PFSK-1 (cell line): ENCODE data around the gene KCNMA1.

Experiments
- FOXP2 ChIP-seq: optimal IDR thresholded peaks from 2 replicates; pipeline ENCODE3; 2011; ENCODE audit warnings: borderline replicate concordance, control low read depth, inconsistent platforms; ENCODE audit not compliant: insufficient read depth; ENCODE audit errors: extremely low read length, extremely low read depth
- POLR2AphosphoS5 ChIP-seq: IDR thresholded peaks from 2 replicates; pipeline ENCODE4 v1.6.1; 2012; ENCODE audit warnings: low read depth, mild to moderate bottlenecking, control low read depth, low read length, moderate library complexity
- TAF1 ChIP-seq: IDR thresholded peaks from 2 replicates; pipeline ENCODE4 v1.6.1; 2012; ENCODE audit warnings: low read length, control low read depth, borderline replicate concordance; ENCODE audit not compliant: insufficient read depth
- TF ChIP-seq, protein P1 (sequence below), 2 experiments: IDR thresholded peaks; 2 replicates each; pipeline versions ENCODE4 v1.6.1 to v1.8.0; 2011 to 2012; ENCODE audit warnings: low read depth in 2 of 2, low read length in 2 of 2, control low read depth in 1 of 2, inconsistent platforms in 1 of 2, mild to moderate bottlenecking in 1 of 2, moderate library complexity in 1 of 2; ENCODE audit not compliant: insufficient read depth in 1 of 2

DNA sequence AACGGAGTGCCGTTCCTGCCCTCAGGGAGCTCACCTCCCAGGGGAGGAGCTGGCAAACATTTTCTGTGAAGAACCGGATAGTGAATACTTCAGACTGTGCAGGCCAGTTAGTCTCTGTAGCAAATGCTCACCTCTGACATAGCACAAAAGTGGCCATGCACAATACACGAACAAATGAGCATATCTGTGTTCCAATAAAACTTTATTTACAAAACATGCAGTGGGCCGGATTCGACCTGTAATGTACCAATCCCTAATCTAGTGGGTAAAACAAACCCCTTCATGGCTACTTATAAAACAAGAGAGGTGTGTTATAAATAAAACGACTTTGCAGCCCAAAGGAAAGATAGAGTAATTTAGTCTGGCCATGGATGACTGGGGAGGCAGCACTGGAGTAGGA, 48.7 kb downstream of the KCNMA1 start:
- TF ChIP-seq POLR2AphosphoS5 (no peak), TAF1 (no peak), FOXP2 (no peak)
- TF ChIP-seq, protein P1, sequence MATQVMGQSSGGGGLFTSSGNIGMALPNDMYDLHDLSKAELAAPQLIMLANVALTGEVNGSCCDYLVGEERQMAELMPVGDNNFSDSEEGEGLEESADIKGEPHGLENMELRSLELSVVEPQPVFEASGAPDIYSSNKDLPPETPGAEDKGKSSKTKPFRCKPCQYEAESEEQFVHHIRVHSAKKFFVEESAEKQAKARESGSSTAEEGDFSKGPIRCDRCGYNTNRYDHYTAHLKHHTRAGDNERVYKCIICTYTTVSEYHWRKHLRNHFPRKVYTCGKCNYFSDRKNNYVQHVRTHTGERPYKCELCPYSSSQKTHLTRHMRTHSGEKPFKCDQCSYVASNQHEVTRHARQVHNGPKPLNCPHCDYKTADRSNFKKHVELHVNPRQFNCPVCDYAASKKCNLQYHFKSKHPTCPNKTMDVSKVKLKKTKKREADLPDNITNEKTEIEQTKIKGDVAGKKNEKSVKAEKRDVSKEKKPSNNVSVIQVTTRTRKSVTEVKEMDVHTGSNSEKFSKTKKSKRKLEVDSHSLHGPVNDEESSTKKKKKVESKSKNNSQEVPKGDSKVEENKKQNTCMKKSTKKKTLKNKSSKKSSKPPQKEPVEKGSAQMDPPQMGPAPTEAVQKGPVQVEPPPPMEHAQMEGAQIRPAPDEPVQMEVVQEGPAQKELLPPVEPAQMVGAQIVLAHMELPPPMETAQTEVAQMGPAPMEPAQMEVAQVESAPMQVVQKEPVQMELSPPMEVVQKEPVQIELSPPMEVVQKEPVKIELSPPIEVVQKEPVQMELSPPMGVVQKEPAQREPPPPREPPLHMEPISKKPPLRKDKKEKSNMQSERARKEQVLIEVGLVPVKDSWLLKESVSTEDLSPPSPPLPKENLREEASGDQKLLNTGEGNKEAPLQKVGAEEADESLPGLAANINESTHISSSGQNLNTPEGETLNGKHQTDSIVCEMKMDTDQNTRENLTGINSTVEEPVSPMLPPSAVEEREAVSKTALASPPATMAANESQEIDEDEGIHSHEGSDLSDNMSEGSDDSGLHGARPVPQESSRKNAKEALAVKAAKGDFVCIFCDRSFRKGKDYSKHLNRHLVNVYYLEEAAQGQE (IDR thresholded peaks at IDR 0.05; ENCODE audit: insufficient read depth in 1 of 2, low read depth in 2 of 2, low read length in 2 of 2), result no peak
